Activated naive CD4-positive, alpha-beta T cell (primary cell): ENCODE data around the gene NSMCE1.

Experiments used
- DNase-seq, 4 experiments: peaks; one replicate each; lab custom pipeline; 2025; lab: John Stamatoyannopoulos, UW

Gene NSMCE1

DNA sequence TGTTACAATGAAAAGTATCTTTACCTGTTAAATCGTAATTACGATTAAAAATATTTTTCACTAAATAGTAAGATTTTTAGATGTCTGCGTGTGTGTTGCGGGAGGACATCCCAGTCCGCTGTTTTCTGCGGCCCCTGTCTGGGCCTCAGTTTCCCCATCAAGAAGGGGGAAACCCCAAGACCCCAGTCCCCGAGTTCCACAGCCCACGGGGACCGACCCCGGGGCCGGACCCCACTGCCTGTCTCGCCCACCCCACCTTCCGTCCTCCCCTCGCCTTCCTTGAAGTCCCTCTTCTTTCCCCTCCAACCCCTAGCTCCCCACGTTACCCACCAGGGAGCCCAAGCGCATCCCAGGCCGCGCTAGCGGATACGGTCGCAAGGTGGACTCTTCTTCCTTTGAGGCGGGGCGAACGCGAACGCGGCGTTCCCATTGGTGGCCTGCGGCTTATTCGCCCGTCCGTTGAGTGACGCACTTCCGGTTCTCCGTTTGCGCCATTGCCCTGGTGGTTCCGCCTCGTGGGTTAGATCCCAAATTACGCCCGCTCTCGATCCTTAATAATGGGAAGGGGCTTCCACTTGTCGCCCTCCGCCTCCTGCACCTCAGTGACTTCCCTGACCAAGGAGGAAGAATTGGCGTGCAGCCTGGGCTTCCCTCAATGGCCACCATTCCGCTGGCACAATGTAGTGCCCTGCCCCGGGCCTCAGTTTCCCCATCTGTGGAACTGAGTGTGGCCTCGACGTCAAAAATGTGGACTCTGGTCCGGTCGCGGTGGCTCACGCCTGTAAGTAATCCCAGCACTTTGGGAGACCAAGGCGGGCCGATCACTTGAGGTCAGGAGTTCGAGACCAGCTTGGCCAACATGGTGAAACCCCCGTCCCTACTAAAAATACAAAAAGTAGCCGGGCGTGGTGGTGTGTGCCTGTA is at the start of gene NSMCE1:
TSS of gene NSMCE1 (minus strand) at position 397 of the 924 bp plus-strand sequence. CDS start 11,202 bp downstream, outside the sequence.
- DNase-seq: peak; percentile 80 to 94 (median 90)

GRCh38 chr16:27317738-27318391 is 49.3 kb upstream of the NSMCE1 start:
- no peak for DNase-seq

GRCh38 chr16:27317320-27317719 is 48.7 kb upstream of the NSMCE1 start:
- DNase-seq: no peak

- DNase-seq: no peak
These were observed 47.6 kb upstream of the NSMCE1 start for GRCh38 chr16:27316038-27316680.

DNA sequence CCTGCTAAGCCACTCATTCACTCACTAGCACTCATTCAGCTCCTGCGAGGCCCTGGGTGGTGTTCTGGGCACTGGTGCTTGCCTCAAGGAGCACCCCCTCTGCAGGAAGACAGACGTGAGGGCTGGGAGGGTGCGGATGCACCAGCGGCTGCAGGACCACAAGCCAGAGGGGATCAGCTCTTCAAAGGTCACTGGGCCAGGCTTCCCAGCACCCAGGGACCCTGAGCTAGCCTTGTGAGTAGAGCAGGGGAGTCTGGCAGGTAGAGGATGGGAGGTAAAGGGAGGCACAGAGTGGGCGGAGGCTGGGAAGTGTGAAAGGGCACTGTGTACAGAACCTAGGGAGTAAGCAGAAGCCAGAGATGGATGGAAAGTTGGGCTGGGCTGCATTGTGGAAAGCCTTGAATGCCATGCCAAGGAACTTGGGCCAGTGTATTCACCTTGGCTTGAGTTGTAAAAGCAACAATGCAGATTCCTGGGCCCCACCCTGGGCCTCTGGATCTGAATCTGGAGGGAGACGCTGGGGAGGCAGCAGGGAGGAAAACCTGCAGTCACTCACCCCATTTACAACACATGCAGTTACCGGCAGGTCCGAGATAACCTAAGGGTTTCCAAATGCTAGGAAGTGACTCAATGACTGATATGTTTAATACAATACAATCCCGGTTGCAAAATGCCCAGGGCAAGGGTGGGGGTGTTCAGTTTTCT is 46.9 kb upstream of the NSMCE1 start:
- DNase-seq: peak in 3 of 4 experiments; percentile 21 to 51 (median 35)

DNA sequence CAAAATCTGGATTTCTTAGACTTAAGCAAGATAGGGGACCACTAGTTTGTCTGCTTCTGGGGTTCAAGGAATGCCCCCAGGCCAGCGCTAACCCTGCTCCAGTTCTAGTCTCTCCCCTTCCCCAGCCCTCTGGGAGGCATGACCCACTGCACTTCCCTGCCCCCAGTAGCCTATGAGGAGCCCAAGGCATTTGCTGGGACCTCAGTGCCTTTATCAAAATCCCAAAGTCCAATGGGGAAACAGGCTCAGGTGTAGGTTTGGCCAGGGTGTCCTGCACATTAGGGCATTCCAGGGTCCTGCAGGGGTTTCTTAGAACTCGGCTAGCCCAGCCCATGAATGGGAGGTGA is 46.4 kb upstream of the NSMCE1 start:
- DNase-seq: no peak

DNA sequence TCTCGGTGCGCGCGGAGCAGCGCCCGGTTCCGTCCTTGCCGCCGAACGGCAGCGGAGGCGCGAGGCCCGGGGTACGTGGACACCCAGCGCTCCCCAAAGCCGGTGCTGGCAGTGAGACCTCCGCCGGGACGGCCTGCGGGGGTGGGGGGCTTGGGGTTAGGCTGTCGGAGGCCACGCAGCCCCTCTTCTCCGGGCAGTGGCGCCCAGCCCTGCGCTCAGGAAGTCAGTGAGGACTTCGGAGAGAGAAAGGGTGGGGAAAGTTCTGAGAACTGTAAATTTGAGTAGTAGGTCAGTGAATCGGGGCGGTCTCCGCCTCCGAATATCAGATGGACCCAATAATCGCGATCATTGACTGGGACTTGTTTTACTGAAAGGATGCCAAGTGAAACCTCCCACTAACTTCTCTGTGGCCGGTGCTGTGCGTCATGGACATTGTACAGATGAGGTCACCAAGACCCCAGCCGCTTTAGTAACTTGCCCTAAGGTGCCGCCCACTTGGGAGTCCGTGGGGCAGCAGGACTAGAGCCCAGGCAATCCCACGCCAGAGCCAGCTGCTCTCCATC is 45.7 kb upstream of the NSMCE1 start:
- DNase-seq: peak in 2 of 4 experiments; percentile 36 to 39

GRCh38 chr16:27313422-27314160 is 45.0 kb upstream of the NSMCE1 start, which contains the start of gene IL4R:
Gene IL4R, plus strand, starts transcription at chr16:27313974. Its CDS starts 26,230 bp downstream, at chr16:27340204.
- peak in 3 of 4 experiments; percentile 31 to 56 (median 54) for DNase-seq

- DNase-seq: no peak
These were observed 44.2 kb upstream of the NSMCE1 start for GRCh38 chr16:27312580-27313421.

DNA sequence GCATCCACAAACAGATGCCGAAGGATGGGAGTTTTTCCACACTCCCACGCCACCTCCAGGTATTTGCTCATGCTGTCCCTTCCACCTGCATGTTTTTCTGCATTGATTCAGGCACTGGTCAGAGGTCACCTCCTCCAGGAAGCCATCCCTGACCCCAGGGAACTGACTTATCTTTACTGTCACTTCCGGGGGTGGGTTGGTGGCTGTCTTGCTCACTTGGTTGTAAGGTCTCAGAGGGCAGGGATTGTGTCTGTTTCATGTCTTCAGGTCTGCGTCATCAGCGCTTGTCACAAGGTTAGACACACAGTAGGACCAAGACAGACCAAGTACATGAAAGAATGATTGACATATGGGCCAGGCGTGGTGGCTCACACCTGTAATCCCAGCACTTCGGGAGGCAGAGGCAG is 43.3 kb upstream of the NSMCE1 start:
- DNase-seq: no peak

GRCh38 chr16:27311448-27311830 is 42.9 kb upstream of the NSMCE1 start:
- DNase-seq: no peak

DNA sequence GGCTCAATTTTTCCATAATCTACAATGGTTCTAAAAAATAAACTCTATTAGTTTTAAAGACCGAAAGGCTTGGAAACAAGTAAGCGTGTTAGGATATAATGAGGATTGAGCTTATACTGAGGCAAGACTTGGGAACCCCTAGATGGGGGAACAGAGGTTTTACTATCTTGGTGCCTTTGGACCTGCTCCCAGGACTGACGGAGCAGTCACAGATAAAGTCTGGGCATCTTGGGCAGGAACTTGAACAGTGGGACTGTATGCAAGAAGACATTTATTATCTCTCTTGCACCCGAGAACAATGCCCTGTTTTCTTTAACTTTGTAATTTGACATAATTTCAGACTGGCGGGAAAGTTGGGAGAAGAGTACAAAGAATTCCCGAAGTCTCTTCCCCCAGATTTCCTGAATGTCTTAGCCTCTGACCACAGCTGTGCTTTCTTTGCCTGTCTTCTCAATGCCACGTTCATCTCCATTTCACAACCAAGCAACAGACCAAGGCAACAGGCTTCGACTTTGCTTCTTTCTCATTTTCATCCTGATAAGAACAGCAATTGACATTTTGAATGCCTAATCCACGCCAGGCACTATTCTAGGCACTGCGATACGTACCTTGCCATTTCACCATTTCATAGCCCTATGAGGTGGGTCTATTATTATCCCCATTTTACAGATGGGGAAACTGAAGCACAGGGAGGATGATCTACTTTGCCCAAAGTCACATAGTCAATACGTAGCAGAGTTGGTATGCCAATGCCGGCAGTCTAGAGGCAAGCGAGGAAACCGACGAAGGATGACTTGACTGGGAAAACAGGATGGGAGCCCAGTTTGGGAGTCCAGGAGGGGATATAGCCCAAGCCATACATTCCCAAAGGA is 42.2 kb upstream of the NSMCE1 start:
- no peak for DNase-seq

DNA sequence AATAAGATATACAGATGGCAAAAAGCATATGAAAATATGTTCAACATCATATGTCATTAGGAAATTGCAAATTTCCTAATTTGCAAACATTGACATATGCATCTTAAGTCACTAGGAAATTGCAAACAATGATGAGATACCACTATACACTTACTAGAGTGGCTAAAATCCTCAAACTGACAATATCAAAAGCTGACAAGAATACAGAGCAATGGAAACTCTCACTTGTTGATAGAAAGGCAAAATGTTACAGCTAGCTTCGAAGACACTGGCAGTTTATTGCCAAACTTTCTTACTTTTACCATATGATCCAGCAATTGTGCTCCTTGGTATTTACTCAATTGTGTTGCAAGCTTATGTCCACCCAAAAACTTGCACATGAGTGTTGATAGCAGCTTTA is 40.2 kb upstream of the NSMCE1 start:
- DNase-seq: no peak

DNA sequence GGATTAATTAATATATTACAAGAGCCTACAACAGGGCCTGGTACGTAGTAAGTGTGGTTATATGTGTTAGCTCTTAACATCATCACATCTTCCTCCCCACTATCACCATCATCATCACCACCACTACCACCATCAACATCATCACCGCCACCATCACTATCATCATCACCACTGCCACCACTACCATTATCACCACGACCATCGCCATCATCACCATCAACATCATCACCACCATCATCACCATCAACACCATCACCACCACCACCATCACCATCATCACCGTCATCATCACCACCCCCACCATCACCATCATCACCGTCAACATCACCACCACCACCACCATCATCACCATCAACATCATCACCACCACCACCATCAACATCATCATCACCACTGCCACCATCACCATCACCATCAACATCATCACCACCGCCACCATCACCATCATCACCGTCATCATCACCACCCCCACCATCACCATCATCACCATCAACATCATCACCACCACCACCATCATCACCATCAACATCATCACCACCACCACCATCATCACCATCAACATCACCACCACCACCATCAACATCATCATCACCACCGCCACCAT is 37.4 kb upstream of the NSMCE1 start:
- DNase-seq: no peak

- no peak for DNase-seq
These were observed 36.5 kb upstream of the NSMCE1 start for GRCh38 chr16:27304881-27305745.

GRCh38 chr16:27304102-27304501 is 35.5 kb upstream of the NSMCE1 start:
- DNase-seq: no peak

DNA sequence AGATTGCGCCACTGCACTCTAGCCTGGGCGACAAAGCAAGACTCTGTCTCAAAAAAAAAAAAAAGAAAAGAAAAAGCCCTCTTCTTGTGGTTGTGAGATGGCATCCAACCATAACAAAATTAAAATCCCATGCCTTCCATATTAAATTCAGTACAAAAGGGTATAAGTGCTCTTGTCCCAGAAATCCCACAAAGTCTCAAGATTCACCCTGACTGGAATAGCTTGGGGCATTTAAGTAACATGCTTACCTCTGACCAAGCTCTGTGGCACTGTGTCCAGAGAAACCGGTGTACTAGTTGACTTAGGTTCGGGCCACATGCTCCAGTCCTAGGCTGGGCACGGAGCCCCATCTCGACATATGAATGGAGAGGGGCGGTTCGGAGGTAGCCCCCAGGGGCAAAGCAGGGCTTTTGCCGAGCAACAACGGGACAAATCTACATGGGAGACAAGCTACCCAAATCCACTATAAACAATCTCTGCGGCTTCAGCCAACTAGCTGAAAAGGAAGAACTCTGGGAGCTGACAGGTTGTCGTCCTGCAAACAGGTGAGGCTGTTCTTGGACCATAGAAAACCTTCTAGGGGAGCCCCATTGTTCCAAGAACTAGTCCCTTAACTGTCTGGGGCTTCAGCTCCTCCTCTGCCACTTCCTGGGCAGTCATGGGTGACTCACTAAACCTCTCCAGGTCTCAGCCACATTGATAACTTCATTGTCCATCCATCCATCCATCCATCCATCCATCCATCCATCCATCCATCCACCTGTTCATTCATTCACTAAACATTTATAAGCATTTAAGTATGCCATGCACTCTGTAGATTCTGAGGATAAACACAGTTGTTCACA is 34.9 kb upstream of the NSMCE1 start:
- no peak for DNase-seq
